Measurements from ENCODE around the gene LRP8. TPM values are rescaled to one million over a fixed set of nuclear protein-coding genes. Genes with fewer than 3 reads are reported as not detected.

Gene LRP8
- total RNA-seq, 1 donor from 2014 or later = 15.8 TPM

DNA sequence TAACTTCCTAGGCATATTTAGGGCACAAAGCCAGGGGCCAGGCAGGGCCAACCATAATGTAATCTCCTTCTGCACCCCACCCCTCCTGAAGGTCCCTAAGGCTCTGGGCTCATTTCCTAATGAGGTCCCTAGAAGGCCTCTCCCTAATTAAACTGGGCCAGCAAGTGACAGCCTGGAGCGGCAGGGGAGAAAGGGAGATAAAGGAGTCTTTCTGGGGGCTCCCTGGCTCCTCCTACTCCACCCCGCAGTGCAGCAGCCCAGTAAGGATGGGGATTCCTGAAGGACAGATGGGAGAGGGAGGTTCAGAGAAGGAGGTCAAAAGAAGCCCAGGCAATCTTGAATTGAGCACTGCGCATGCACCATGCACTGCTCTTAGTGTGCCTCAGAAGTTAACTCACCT lies 12.8 kb downstream of the LRP8 start:
- Mint-ChIP-seq H3K27ac (ENCODE audit: unreplicated experiment) (no peak overlapping the region), H3K4me1 (ENCODE audit: unreplicated experiment) (peaks cover 7% of the 10 kb centered on the region), H3K27me3 (ENCODE audit: unreplicated experiment) (peaks cover 5% of the 10 kb centered on the region), H3K4me3 (ENCODE audit: unreplicated experiment) (no peak overlapping the region), H3K36me3 (ENCODE audit: low read depth, unreplicated experiment) (peaks cover 10% of the 10 kb centered on the region), H3K9me3 (ENCODE audit: unreplicated experiment) (no peaks in the 10 kb centered on the region)
- no peak for TF ChIP-seq CTCF (IDR thresholded peaks at IDR 0.05; ENCODE audit: unreplicated experiment)
- DNase-seq (ENCODE audit: low spot score) = no peak

GRCh38 chr1:53314606-53315005 lies 13.3 kb downstream of the LRP8 start:
- Mint-ChIP-seq H3K27me3 (ENCODE audit: unreplicated experiment) (peaks cover 7% of the 10 kb centered on the region), H3K4me3 (ENCODE audit: unreplicated experiment) (no peak overlapping the region), H3K9me3 (ENCODE audit: unreplicated experiment) (no peaks in the 10 kb centered on the region), H3K27ac (ENCODE audit: unreplicated experiment) (no peak overlapping the region), H3K36me3 (ENCODE audit: low read depth, unreplicated experiment) (peaks cover 10% of the 10 kb centered on the region), H3K4me1 (ENCODE audit: unreplicated experiment) (peaks cover 7% of the 10 kb centered on the region)
- TF ChIP-seq CTCF (IDR thresholded peaks at IDR 0.05; ENCODE audit: unreplicated experiment) = no peak
- DNase-seq (ENCODE audit: low spot score) = no peak

- Mint-ChIP-seq H3K36me3 (ENCODE audit: low read depth, unreplicated experiment) (peaks cover 10% of the 10 kb centered on the region), H3K27me3 (ENCODE audit: unreplicated experiment) (peaks cover 7% of the 10 kb centered on the region), H3K27ac (ENCODE audit: unreplicated experiment) (peak overlapping the region; percentile 24), H3K4me1 (ENCODE audit: unreplicated experiment) (peaks cover 7% of the 10 kb centered on the region), H3K4me3 (ENCODE audit: unreplicated experiment) (no peak overlapping the region), H3K9me3 (ENCODE audit: unreplicated experiment) (no peaks in the 10 kb centered on the region)
- no peak for TF ChIP-seq CTCF (IDR thresholded peaks at IDR 0.05; ENCODE audit: unreplicated experiment)
- DNase-seq (ENCODE audit: low spot score) = no peak
These were observed 13.8 kb downstream of the LRP8 start for GRCh38 chr1:53314096-53314495.

GRCh38 chr1:53313556-53313955 lies 14.3 kb downstream of the LRP8 start:
- peaks cover 7% of the 10 kb centered on the region for H3K4me1 Mint-ChIP-seq (ENCODE audit: unreplicated experiment)
- no peak overlapping the region for H3K4me3 Mint-ChIP-seq (ENCODE audit: unreplicated experiment)
- H3K27me3 Mint-ChIP-seq (ENCODE audit: unreplicated experiment) = peaks cover 10% of the 10 kb centered on the region
- no peak overlapping the region for H3K27ac Mint-ChIP-seq (ENCODE audit: unreplicated experiment)
- TF ChIP-seq CTCF (IDR thresholded peaks at IDR 0.05; ENCODE audit: unreplicated experiment) = no peak
- no peak for DNase-seq (ENCODE audit: low spot score)
- H3K9me3 Mint-ChIP-seq (ENCODE audit: unreplicated experiment) = no peaks in the 10 kb centered on the region
- peaks cover 10% of the 10 kb centered on the region for H3K36me3 Mint-ChIP-seq (ENCODE audit: low read depth, unreplicated experiment)

DNA sequence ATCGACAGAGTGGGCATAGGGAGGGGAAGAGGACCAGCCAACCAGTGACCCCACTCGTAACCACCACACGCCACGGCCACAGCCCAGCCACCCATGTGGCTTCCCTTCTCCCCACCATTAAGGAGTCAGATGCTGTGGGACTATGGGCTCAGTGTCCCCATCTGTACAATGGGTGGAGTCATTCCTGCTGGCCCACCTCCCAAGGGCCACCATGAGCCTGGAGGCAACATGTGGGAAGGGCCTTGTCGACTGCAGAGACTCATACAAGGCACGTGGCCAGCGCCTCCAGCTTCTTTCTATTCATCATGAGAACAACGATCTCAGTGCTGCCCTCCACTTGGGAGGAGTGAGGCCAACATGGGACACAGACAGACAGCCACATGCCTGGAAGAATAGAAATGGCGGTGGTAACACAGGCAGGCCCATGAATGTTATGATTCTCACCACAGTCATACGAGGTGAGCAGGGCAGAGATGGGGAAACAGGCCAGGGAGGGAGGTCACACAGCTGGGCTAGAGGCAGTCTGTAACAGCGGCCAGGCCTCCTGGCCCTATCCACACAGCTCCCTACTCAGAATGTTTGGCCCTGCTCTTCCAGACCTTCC lies 16.1 kb downstream of the LRP8 start:
- TF ChIP-seq CTCF (IDR thresholded peaks at IDR 0.05; ENCODE audit: unreplicated experiment) = no peak
- H3K4me3 Mint-ChIP-seq (ENCODE audit: unreplicated experiment) = no peak overlapping the region
- H3K27me3 Mint-ChIP-seq (ENCODE audit: unreplicated experiment) = peaks cover 8% of the 10 kb centered on the region
- DNase-seq (ENCODE audit: low spot score) = no peak
- H3K9me3 Mint-ChIP-seq (ENCODE audit: unreplicated experiment) = no peaks in the 10 kb centered on the region
- H3K36me3 Mint-ChIP-seq (ENCODE audit: low read depth, unreplicated experiment) = peaks cover 12% of the 10 kb centered on the region
- peaks cover 14% of the 10 kb centered on the region for H3K4me1 Mint-ChIP-seq (ENCODE audit: unreplicated experiment)
- H3K27ac Mint-ChIP-seq (ENCODE audit: unreplicated experiment) = no peak overlapping the region

All from endothelial cell (in vitro differentiated cells).